Glomerular endothelial cell (primary cell): ENCODE measurements around the gene LRP5. TPM values are rescaled to one million over a fixed set of nuclear protein-coding genes. Genes with fewer than 3 reads are reported as not detected.

Source experiments
- DNase-seq: peaks from one replicate; pipeline ENCODE4 v3.0.0-alpha.2; 2011; ENCODE audit warnings: low read depth, low spot score; ENCODE audit errors: extremely low read depth
- total RNA-seq: library from RNA; depleted of rRNA; stranded (reverse); fragments of >200 nt; gene quantifications from 2 replicates; pipeline ENCODE4 v1.2.3, GENCODE V29; 2015

The LRP5 gene
- total RNA-seq, 1 donor from 2014 or later = 72.2 TPM

- no peak for DNase-seq
Observed at GRCh38 chr11:68488623-68489022, 176.2 kb downstream of the LRP5 start.

DNA sequence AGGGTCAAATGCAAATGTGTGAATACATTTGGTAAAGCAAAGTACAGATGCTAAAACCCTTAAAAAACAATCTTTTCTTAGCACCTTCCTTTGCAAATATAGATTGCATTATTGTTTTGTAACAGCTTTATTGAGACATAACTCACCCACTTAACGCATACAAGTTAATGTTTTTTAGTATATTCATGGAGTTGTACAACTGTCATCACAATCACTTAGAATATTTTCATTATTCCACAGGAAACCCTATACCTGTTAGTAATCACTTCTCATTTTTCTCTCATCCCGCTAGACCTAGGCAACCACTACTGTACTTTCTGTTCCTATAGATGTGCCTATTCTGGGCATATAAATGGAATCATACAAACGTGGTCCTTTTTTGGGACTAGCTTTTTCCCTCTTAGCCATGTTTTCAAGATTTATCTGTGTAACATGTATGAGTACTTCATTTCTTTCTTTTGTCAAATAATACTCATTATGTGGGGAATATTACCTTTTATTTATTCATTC lies 182.9 kb downstream of the LRP5 start:
- no peak for DNase-seq

- no peak for DNase-seq
Observed at GRCh38 chr11:68495872-68496271, 183.5 kb downstream of the LRP5 start.

GRCh38 chr11:68497761-68498160 lies 185.4 kb downstream of the LRP5 start:
- no peak for DNase-seq

- DNase-seq = no peak
Observed at GRCh38 chr11:68498321-68498720, 185.9 kb downstream of the LRP5 start.

Other genes with a start within 250 kb of the LRP5 start
- gene CHKA, start 191.2 kb upstream of the LRP5 start, total RNA-seq = 31.0 and 45.6 TPM in 2 replicates
- 16.9 and 27.9 TPM in 2 replicates for gene KMT5B, start 99.3 kb upstream of the LRP5 start, total RNA-seq
- gene C11orf24, start 40.6 kb upstream of the LRP5 start, total RNA-seq = 27.2 and 34.8 TPM in 2 replicates
- 80.6 and 86.6 TPM in 2 replicates for gene PPP6R3, start 148.2 kb downstream of the LRP5 start, total RNA-seq